ENCODE data around the gene DISP2. TPM values are rescaled to one million over a fixed set of nuclear protein-coding genes. Genes with fewer than 3 reads are reported as not detected.

DISP2 gene
- total RNA-seq, 1 donor from 2014 or later = 3.7 TPM

DNA sequence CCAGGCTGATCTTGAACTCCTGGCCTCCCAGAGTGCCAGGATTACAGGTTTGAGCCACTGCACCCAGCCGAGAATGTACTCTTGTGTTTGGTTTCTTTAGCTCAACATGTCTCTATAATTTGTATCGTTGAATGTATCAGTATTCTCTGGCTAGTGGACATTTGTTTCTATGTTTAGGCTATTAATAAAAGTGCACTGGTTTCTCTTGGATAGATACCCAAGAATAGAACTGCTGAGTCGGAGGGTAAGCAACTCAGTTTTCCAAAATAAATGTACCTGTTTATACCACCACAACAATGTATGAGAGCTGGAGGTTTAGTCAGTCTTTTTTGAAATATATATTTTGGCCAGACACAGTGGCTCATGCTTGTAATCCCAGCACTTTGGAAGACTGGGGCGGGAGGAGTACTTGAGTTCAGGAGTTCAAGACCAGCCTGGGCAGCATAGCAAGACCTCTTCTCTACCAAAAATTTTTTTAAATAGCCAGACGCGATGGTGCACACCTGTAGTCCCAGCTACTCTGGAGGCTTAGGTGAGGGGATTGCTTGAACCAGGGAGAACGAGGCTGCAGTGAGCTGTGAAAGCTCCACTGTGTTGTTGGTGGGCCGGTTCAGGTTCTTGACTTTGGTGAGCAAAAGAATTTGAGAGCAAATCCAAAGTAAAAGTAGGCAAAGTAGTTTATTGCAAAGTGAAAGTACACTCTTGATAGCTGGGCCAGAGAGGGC lies 39.8 kb downstream of the DISP2 start:
- H3K9me3 ChIP-seq (ENCODE audit: insufficient read depth, low read depth, low read length) = no peaks in the 10 kb centered on the region
- H3K4me2 ChIP-seq (ENCODE audit: low read length) = no peak overlapping the region
- Mint-ChIP-seq H3K27me3 (ENCODE audit: low read depth, unreplicated experiment) (no peaks in the 10 kb centered on the region), H3K9me3 (ENCODE audit: unreplicated experiment) (peaks cover 3% of the 10 kb centered on the region), H3K4me3 (ENCODE audit: unreplicated experiment) (no peak overlapping the region), H3K4me1 (ENCODE audit: low read depth, unreplicated experiment) (peaks cover 3% of the 10 kb centered on the region), H3K36me3 (ENCODE audit: low read depth, unreplicated experiment) (peaks cover 13% of the 10 kb centered on the region), H3K27ac (ENCODE audit: unreplicated experiment) (no peak overlapping the region)
- H3K4me1 ChIP-seq (ENCODE audit: insufficient read depth, low read length) = no peaks in the 10 kb centered on the region
- no peak for DNase-seq (ENCODE audit: low read depth)
- H3K9ac ChIP-seq (ENCODE audit: low read length) = no peak overlapping the region
- H3K36me3 ChIP-seq (ENCODE audit: insufficient read depth, low read length) = peaks cover 14% of the 10 kb centered on the region
- no peak for FAIRE-seq
- no peak overlapping the region for H2AFZ ChIP-seq (ENCODE audit: low read depth, low read length)
- no peaks in the 10 kb centered on the region for H3K27me3 ChIP-seq (ENCODE audit: insufficient read depth, low read length)
- H4K20me1 ChIP-seq (ENCODE audit: insufficient read depth, low read length) = no peaks in the 10 kb centered on the region
- no peaks in the 10 kb centered on the region for H3K79me2 ChIP-seq (ENCODE audit: insufficient read depth, low read length)
- TF ChIP-seq EZH2 (IDR thresholded peaks at IDR 0.05; ENCODE audit: insufficient read depth, low read length) = no peak
- TF ChIP-seq, protein P1, sequence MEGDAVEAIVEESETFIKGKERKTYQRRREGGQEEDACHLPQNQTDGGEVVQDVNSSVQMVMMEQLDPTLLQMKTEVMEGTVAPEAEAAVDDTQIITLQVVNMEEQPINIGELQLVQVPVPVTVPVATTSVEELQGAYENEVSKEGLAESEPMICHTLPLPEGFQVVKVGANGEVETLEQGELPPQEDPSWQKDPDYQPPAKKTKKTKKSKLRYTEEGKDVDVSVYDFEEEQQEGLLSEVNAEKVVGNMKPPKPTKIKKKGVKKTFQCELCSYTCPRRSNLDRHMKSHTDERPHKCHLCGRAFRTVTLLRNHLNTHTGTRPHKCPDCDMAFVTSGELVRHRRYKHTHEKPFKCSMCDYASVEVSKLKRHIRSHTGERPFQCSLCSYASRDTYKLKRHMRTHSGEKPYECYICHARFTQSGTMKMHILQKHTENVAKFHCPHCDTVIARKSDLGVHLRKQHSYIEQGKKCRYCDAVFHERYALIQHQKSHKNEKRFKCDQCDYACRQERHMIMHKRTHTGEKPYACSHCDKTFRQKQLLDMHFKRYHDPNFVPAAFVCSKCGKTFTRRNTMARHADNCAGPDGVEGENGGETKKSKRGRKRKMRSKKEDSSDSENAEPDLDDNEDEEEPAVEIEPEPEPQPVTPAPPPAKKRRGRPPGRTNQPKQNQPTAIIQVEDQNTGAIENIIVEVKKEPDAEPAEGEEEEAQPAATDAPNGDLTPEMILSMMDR (IDR thresholded peaks at IDR 0.05; ENCODE audit: insufficient read depth, low read depth, low read length) = no peak
- no peak overlapping the region for H3K27ac ChIP-seq (ENCODE audit: low read depth, low read length)
- H3K4me3 ChIP-seq (ENCODE audit: insufficient read depth, low read depth, low read length) = no peak overlapping the region

DNA sequence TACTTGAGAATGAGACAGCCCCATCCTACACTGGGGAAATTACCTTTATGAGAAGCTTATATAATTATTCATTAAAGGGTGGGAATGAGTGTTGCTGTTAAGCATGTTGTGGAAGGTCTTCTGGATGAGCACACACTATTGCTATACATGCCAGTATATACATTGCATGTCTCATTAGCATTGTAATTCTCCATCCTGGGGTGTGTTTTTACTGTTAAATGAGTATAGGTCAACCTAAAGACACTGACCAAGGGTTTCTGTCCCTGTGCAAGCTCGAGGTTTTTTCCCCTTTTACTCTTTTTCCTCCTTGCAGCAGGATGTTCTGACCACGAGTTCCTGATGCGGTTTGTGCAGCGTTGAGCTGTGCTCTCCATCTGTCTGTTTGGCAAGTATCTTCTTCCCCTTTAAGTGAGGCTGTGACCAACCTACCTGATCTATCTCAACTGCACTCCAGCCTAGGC lies 40.4 kb downstream of the DISP2 start:
- no peaks in the 10 kb centered on the region for H3K27me3 ChIP-seq (ENCODE audit: insufficient read depth, low read length)
- no peaks in the 10 kb centered on the region for H3K9me3 ChIP-seq (ENCODE audit: insufficient read depth, low read depth, low read length)
- H3K36me3 ChIP-seq (ENCODE audit: insufficient read depth, low read length) = peaks cover 8% of the 10 kb centered on the region
- Mint-ChIP-seq H3K4me3 (ENCODE audit: unreplicated experiment) (no peak overlapping the region), H3K36me3 (ENCODE audit: low read depth, unreplicated experiment) (peaks cover 7% of the 10 kb centered on the region), H3K27me3 (ENCODE audit: low read depth, unreplicated experiment) (no peaks in the 10 kb centered on the region), H3K9me3 (ENCODE audit: unreplicated experiment) (peaks cover 3% of the 10 kb centered on the region), H3K27ac (ENCODE audit: unreplicated experiment) (no peak overlapping the region), H3K4me1 (ENCODE audit: low read depth, unreplicated experiment) (peaks cover 3% of the 10 kb centered on the region)
- H3K27ac ChIP-seq (ENCODE audit: low read depth, low read length) = no peak overlapping the region
- DNase-seq (ENCODE audit: low read depth) = no peak
- H3K9ac ChIP-seq (ENCODE audit: low read length) = no peak overlapping the region
- FAIRE-seq = no peak
- H3K4me2 ChIP-seq (ENCODE audit: low read length) = no peak overlapping the region
- H3K4me1 ChIP-seq (ENCODE audit: insufficient read depth, low read length) = no peaks in the 10 kb centered on the region
- TF ChIP-seq EZH2 (IDR thresholded peaks at IDR 0.05; ENCODE audit: insufficient read depth, low read length) = no peak
- TF ChIP-seq, protein P1 (IDR thresholded peaks at IDR 0.05; ENCODE audit: insufficient read depth, low read depth, low read length) = no peak
- H4K20me1 ChIP-seq (ENCODE audit: insufficient read depth, low read length) = no peaks in the 10 kb centered on the region
- no peak overlapping the region for H3K4me3 ChIP-seq (ENCODE audit: insufficient read depth, low read depth, low read length)
- H2AFZ ChIP-seq (ENCODE audit: low read depth, low read length) = no peak overlapping the region
- H3K79me2 ChIP-seq (ENCODE audit: insufficient read depth, low read length) = no peaks in the 10 kb centered on the region

DNA sequence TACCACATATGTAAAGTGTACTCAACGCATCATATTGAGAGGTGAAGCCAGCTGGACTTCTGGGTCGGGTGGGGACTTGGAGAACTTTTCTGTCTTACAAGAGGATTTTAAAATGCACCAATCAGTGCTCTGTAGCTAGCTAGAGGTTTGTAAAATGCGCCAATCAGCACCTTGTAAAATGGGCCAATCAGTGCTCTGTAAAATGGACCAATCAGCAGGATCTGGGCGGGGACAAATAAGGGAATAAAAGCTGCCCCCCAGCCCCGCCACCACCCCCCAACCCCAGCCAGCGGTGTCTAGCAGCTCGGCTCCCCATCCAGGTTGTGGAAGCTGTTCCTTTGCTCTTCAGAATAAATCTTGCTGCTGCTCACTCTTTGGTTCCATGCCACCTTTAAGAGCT lies 41.4 kb downstream of the DISP2 start:
- no peak overlapping the region for H3K4me2 ChIP-seq (ENCODE audit: low read length)
- DNase-seq (ENCODE audit: low read depth) = no peak
- no peak for FAIRE-seq
- no peaks in the 10 kb centered on the region for H3K27me3 ChIP-seq (ENCODE audit: insufficient read depth, low read length)
- no peaks in the 10 kb centered on the region for H3K27me3 Mint-ChIP-seq (ENCODE audit: low read depth, unreplicated experiment)
- H3K9me3 ChIP-seq (ENCODE audit: insufficient read depth, low read depth, low read length) = no peaks in the 10 kb centered on the region
- H3K9ac ChIP-seq (ENCODE audit: low read length) = no peak overlapping the region
- no peaks in the 10 kb centered on the region for H3K79me2 ChIP-seq (ENCODE audit: insufficient read depth, low read length)
- peaks cover 3% of the 10 kb centered on the region for H3K4me1 Mint-ChIP-seq (ENCODE audit: low read depth, unreplicated experiment)
- no peak for TF ChIP-seq EZH2 (IDR thresholded peaks at IDR 0.05; ENCODE audit: insufficient read depth, low read length)
- TF ChIP-seq, protein P1 (IDR thresholded peaks at IDR 0.05; ENCODE audit: insufficient read depth, low read depth, low read length) = no peak
- H3K9me3 Mint-ChIP-seq (ENCODE audit: unreplicated experiment) = peaks cover 3% of the 10 kb centered on the region
- H3K36me3 ChIP-seq (ENCODE audit: insufficient read depth, low read length) = no peaks in the 10 kb centered on the region
- H3K27ac ChIP-seq (ENCODE audit: low read depth, low read length) = no peak overlapping the region
- no peak overlapping the region for H2AFZ ChIP-seq (ENCODE audit: low read depth, low read length)
- H3K4me1 ChIP-seq (ENCODE audit: insufficient read depth, low read length) = no peaks in the 10 kb centered on the region
- H4K20me1 ChIP-seq (ENCODE audit: insufficient read depth, low read length) = no peaks in the 10 kb centered on the region
- H3K4me3 Mint-ChIP-seq (ENCODE audit: unreplicated experiment) = no peak overlapping the region
- no peak overlapping the region for H3K27ac Mint-ChIP-seq (ENCODE audit: unreplicated experiment)
- no peak overlapping the region for H3K4me3 ChIP-seq (ENCODE audit: insufficient read depth, low read depth, low read length)
- peaks cover 3% of the 10 kb centered on the region for H3K36me3 Mint-ChIP-seq (ENCODE audit: low read depth, unreplicated experiment)
